Fibroblast of lung (primary cell): ENCODE results near the gene FCF1. TPM values are rescaled to one million over a fixed set of nuclear protein-coding genes. Genes with fewer than 3 reads are reported as not detected.

Source experiments
- DNase-seq, 2 donors: peaks; one replicate each; pipeline versions ENCODE4 v3.0.0 to v3.0.0-alpha.2; 2010; ENCODE audit warnings: low read depth in 2 of 2
- H2AFZ ChIP-seq: 2 replicates; pipeline ENCODE4 v1.5.1; 2012; ENCODE audit warnings: low read length, control low read depth, inconsistent platforms
- H3K27ac ChIP-seq: 2 replicates; pipeline ENCODE4 v1.5.1; 2011; ENCODE audit warnings: low read length, control low read depth; ENCODE audit not compliant: insufficient read depth
- H3K27me3 ChIP-seq: 2 replicates; pipeline ENCODE4 v1.5.1; 2011; ENCODE audit warnings: mild to moderate bottlenecking, low read length; ENCODE audit not compliant: control insufficient read depth, insufficient read depth
- H3K36me3 ChIP-seq: 2 replicates; pipeline ENCODE4 v1.5.1; 2011; ENCODE audit warnings: low read length; ENCODE audit not compliant: control insufficient read depth, insufficient read depth
- H3K4me1 ChIP-seq: 2 replicates; pipeline ENCODE4 v1.5.1; 2011; ENCODE audit warnings: low read length; ENCODE audit not compliant: control insufficient read depth, insufficient read depth; ENCODE audit errors: extremely low read depth
- H3K4me2 ChIP-seq: 2 replicates; pipeline ENCODE4 v1.5.1; 2011; ENCODE audit warnings: low read length, control low read depth; ENCODE audit not compliant: insufficient read depth; ENCODE audit errors: extremely low read depth
- H3K4me3 ChIP-seq, 4 experiments: fragments of 200-600 bp in 1 of 4; sonication (generic) in 1 of 4; replicated peaks in 1 of 4; 2 replicates each; pipeline ENCODE4 v1.5.1; 2011 to 2016; ENCODE audit warnings: low read length in 4 of 4, low read depth in 3 of 4, mild to moderate bottlenecking in 3 of 4, control low read depth in 2 of 4, inconsistent platforms in 1 of 4, mixed read lengths in 1 of 4; ENCODE audit not compliant: insufficient read depth in 1 of 4; ENCODE audit errors: control extremely low read depth in 1 of 4
- H3K79me2 ChIP-seq: 2 replicates; pipeline ENCODE4 v1.5.1; 2012; ENCODE audit warnings: mild to moderate bottlenecking, low read length, inconsistent platforms; ENCODE audit not compliant: control insufficient read depth, insufficient read depth
- H3K9ac ChIP-seq: 2 replicates; pipeline ENCODE4 v1.5.1; 2011; ENCODE audit warnings: mild to moderate bottlenecking, low read length, control low read depth; ENCODE audit not compliant: insufficient read depth
- H3K9me3 ChIP-seq: 2 replicates; pipeline ENCODE4 v1.5.1; 2012; ENCODE audit warnings: low read depth, low read length; ENCODE audit not compliant: control insufficient read depth, insufficient read depth
- H4K20me1 ChIP-seq: 2 replicates; pipeline ENCODE4 v1.5.1; 2011; ENCODE audit warnings: low read length; ENCODE audit not compliant: control insufficient read depth, insufficient read depth; ENCODE audit errors: extremely low read depth
- CTCF ChIP-seq, 2 donors: IDR thresholded peaks in 1 of 2; conservative IDR thresholded peaks in 1 of 2; 1 replicate in 1 of 2; 2 replicates in 1 of 2; pipeline ENCODE4 v1.5.1; 2011 to 2012; ENCODE audit warnings: low read length in 2 of 2, control low read depth in 1 of 2, inconsistent platforms in 1 of 2, low read depth in 1 of 2, mild to moderate bottlenecking in 1 of 2
- EZH2 ChIP-seq: IDR thresholded peaks from 2 replicates; pipeline ENCODE4 v1.5.1; 2012; ENCODE audit warnings: low read length, control low read depth, mild to moderate bottlenecking; ENCODE audit errors: missing control alignments
- polyA plus RNA-seq, 2 donors: library from polyadenylated mRNA; depleted of rRNA in 1 of 2; stranded (reverse) in 1 of 2; unstranded in 1 of 2; fragments of >200 nt; gene quantifications; 2 replicates each; pipeline ENCODE4 v1.2.1, GENCODE V29; 2011 to 2012; ENCODE audit warnings: missing spikeins in 1 of 2
- total RNA-seq: library from RNA; depleted of rRNA; stranded (reverse); fragments of >200 nt; gene quantifications from 2 replicates; pipeline ENCODE4 v1.2.1, GENCODE V29; 2014

The FCF1 gene
- total and polyA plus RNA-seq, 2 donors (not counting 1 experiment from before 2014, with no cell fraction given), result 29.2 to 67.2 TPM

GRCh38 chr14:74747237-74747636 lies 34.3 kb downstream of the FCF1 start:
- TF ChIP-seq EZH2 (no peak), CTCF (conservative IDR thresholded peaks at IDR 0.05 in 1 of 2, IDR thresholded peaks at IDR 0.05 in 1 of 2; ENCODE audit: low read depth in 1 of 2, low read length in 2 of 2) (no peak)
- Histone ChIP-seq H4K20me1 (no peaks in the 10 kb centered on the region), H3K79me2 (no peaks in the 10 kb centered on the region), H2AFZ (no peak overlapping the region), H3K9ac (no peak overlapping the region), H3K4me1 (no peaks in the 10 kb centered on the region), H3K4me2 (no peak overlapping the region), H3K27me3 (no peaks in the 10 kb centered on the region), H3K9me3 (no peaks in the 10 kb centered on the region), H3K36me3 (no peaks in the 10 kb centered on the region), H3K4me3 (no peak overlapping the region), H3K27ac (no peak overlapping the region)
- no peak for DNase-seq

DNA sequence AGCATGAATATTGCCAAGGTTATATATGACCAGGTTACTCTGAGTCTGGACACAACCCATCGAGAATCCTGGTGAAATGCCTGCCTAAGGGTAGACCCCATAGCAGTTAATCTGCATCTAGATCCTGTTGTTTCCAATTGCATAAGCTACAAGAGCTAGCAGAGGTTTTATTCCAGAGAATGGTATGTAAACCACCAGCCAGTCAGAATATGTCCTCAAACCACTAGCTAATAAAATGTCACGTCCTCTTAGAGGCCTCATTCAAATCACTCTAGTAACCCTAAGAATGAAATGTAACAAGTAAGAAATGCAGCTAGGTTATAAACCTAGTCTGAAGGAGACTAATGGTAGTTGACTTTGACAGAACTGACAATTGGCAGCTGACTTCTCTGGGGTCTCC lies 41.2 kb downstream of the FCF1 start:
- DNase-seq, result no peak
- no peak overlapping the region for H3K9ac ChIP-seq

GRCh38 chr14:74754899-74755298 lies 42.0 kb downstream of the FCF1 start:
- no peaks in the 10 kb centered on the region for H3K4me1 ChIP-seq
- H3K79me2 ChIP-seq, result no peaks in the 10 kb centered on the region
- no peak overlapping the region for H3K27ac ChIP-seq
- H3K9me3 ChIP-seq, result no peaks in the 10 kb centered on the region
- no peak for TF ChIP-seq CTCF (conservative IDR thresholded peaks at IDR 0.05 in 1 of 2, IDR thresholded peaks at IDR 0.05 in 1 of 2; ENCODE audit: low read depth in 1 of 2, low read length in 2 of 2)
- TF ChIP-seq EZH2, result no peak
- H4K20me1 ChIP-seq, result no peaks in the 10 kb centered on the region
- H2AFZ ChIP-seq, result no peak overlapping the region
- no peak overlapping the region for H3K4me3 ChIP-seq
- H3K4me2 ChIP-seq, result no peak overlapping the region
- no peak for DNase-seq
- no peaks in the 10 kb centered on the region for H3K27me3 ChIP-seq
- no peak overlapping the region for H3K9ac ChIP-seq
- H3K36me3 ChIP-seq, result no peaks in the 10 kb centered on the region

More for the DNA sequence above, 41.2 kb downstream of the FCF1 start:
- H3K4me1 ChIP-seq, result no peaks in the 10 kb centered on the region
- H3K9me3 ChIP-seq, result no peaks in the 10 kb centered on the region
- H3K4me3 ChIP-seq, result no peak overlapping the region
- H3K36me3 ChIP-seq, result no peaks in the 10 kb centered on the region
- H3K79me2 ChIP-seq, result no peaks in the 10 kb centered on the region
- H3K27ac ChIP-seq, result no peak overlapping the region
- no peak overlapping the region for H3K4me2 ChIP-seq
- no peak overlapping the region for H2AFZ ChIP-seq
- H3K27me3 ChIP-seq, result no peaks in the 10 kb centered on the region
- TF ChIP-seq EZH2 (no peak), CTCF (conservative IDR thresholded peaks at IDR 0.05 in 1 of 2, IDR thresholded peaks at IDR 0.05 in 1 of 2; ENCODE audit: low read depth in 1 of 2, low read length in 2 of 2) (no peak)
- no peaks in the 10 kb centered on the region for H4K20me1 ChIP-seq
